Measurements from ENCODE around the gene STK24. TPM values are rescaled to one million over a fixed set of nuclear protein-coding genes. Genes with fewer than 3 reads are reported as not detected.

STK24 gene
- total and polyA plus RNA-seq, 2 experiments from 2014 or later, result 83.3 to 98.0 TPM

GRCh38 chr13:98517576-98518310 is 59.2 kb downstream of the STK24 start:
- Histone ChIP-seq H3K27me3 (no peaks in the 10 kb centered on the region), H3K9me3 (ENCODE audit: low read depth) (no peaks in the 10 kb centered on the region), H3K4me3 (no peak overlapping the region), H3K27ac (no peak overlapping the region), H3K36me3 (peaks cover 3% of the 10 kb centered on the region), H3K4me1 (ENCODE audit: low read depth) (peaks cover 42% of the 10 kb centered on the region)
- DNase-seq (ENCODE audit: low read depth in 1 of 2, low spot score in 1 of 2), result no peak
- TF ChIP-seq, protein P1, sequence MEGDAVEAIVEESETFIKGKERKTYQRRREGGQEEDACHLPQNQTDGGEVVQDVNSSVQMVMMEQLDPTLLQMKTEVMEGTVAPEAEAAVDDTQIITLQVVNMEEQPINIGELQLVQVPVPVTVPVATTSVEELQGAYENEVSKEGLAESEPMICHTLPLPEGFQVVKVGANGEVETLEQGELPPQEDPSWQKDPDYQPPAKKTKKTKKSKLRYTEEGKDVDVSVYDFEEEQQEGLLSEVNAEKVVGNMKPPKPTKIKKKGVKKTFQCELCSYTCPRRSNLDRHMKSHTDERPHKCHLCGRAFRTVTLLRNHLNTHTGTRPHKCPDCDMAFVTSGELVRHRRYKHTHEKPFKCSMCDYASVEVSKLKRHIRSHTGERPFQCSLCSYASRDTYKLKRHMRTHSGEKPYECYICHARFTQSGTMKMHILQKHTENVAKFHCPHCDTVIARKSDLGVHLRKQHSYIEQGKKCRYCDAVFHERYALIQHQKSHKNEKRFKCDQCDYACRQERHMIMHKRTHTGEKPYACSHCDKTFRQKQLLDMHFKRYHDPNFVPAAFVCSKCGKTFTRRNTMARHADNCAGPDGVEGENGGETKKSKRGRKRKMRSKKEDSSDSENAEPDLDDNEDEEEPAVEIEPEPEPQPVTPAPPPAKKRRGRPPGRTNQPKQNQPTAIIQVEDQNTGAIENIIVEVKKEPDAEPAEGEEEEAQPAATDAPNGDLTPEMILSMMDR (IDR thresholded peaks at IDR 0.05; ENCODE audit: low read depth, low read length), result no peak

DNA sequence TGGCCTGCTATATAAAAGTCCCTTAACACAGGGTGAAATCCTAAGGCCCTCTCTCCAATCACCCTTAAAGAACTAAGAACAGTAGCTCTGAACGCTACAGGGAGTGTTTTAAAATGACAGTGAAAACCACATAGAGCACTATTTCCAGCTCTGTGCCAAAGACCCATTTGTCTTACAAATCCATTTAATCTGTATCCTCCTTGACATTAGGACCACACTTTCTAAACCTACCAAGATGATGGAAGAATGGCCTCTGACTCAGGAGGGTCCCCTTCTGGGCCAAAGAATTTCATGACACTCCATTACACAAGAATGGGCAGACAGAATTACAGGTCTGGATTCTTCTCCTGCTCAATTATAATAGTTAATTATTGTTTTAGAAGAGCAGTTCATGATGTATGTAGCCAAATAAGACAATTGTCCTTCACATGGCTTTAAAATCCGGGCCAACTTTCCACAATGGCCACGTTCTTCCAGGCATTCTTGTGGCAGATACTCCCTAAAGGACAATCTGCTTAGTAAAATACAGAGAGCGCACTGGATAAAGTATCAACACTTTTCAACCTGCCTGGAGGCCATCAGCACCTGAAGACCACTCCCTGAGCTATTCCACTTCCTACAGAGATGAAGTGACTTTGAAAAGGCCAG is 61.0 kb downstream of the STK24 start:
- TF ChIP-seq, protein P1 (IDR thresholded peaks at IDR 0.05; ENCODE audit: low read depth, low read length), result no peak
- Histone ChIP-seq H3K27ac (peak overlapping the region; percentile 61), H3K4me1 (ENCODE audit: low read depth) (peaks cover 30% of the 10 kb centered on the region), H3K4me3 (no peak overlapping the region), H3K36me3 (peaks cover 3% of the 10 kb centered on the region), H3K27me3 (no peaks in the 10 kb centered on the region), H3K9me3 (ENCODE audit: low read depth) (no peaks in the 10 kb centered on the region)
- no peak for DNase-seq (ENCODE audit: low read depth in 1 of 2, low spot score in 1 of 2)

DNA sequence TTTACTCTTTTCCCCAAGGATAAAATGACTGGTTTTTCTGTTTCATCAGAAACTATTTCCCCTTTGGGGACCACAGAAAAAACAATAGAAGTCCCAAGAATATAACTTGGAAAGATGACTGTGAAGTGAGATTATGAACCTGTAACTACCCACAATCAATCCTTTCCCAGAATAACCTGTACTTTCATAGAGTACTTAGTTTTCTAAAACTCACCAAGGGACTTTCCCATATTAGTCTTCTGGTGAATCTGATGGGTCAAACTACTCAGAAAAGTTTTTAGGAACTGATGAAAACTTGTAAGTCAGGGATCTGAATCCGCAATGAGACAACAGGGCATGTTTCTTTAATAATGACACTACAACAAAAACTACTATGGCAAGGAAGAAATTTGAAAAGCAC is 62.6 kb downstream of the STK24 start:
- Histone ChIP-seq H3K4me1 (ENCODE audit: low read depth) (peaks cover 18% of the 10 kb centered on the region), H3K36me3 (peaks cover 3% of the 10 kb centered on the region), H3K9me3 (ENCODE audit: low read depth) (no peaks in the 10 kb centered on the region), H3K4me3 (no peak overlapping the region), H3K27me3 (no peaks in the 10 kb centered on the region), H3K27ac (peak overlapping the region; percentile 10)
- no peak for DNase-seq (ENCODE audit: low read depth in 1 of 2, low spot score in 1 of 2)
- TF ChIP-seq, protein P1 (IDR thresholded peaks at IDR 0.05; ENCODE audit: low read depth, low read length), result no peak

- DNase-seq (ENCODE audit: low read depth in 1 of 2, low spot score in 1 of 2), result no peak
- H3K27me3 ChIP-seq, result no peaks in the 10 kb centered on the region
- H3K9me3 ChIP-seq (ENCODE audit: low read depth), result no peaks in the 10 kb centered on the region
- H3K27ac ChIP-seq, result no peak overlapping the region
- TF ChIP-seq, protein P1 (IDR thresholded peaks at IDR 0.05; ENCODE audit: low read depth, low read length), result no peak
- peaks cover 18% of the 10 kb centered on the region for H3K4me1 ChIP-seq (ENCODE audit: low read depth)
- peaks cover 3% of the 10 kb centered on the region for H3K36me3 ChIP-seq
- no peak overlapping the region for H3K4me3 ChIP-seq
Observed at GRCh38 chr13:98513837-98514236, 63.1 kb downstream of the STK24 start.

DNA sequence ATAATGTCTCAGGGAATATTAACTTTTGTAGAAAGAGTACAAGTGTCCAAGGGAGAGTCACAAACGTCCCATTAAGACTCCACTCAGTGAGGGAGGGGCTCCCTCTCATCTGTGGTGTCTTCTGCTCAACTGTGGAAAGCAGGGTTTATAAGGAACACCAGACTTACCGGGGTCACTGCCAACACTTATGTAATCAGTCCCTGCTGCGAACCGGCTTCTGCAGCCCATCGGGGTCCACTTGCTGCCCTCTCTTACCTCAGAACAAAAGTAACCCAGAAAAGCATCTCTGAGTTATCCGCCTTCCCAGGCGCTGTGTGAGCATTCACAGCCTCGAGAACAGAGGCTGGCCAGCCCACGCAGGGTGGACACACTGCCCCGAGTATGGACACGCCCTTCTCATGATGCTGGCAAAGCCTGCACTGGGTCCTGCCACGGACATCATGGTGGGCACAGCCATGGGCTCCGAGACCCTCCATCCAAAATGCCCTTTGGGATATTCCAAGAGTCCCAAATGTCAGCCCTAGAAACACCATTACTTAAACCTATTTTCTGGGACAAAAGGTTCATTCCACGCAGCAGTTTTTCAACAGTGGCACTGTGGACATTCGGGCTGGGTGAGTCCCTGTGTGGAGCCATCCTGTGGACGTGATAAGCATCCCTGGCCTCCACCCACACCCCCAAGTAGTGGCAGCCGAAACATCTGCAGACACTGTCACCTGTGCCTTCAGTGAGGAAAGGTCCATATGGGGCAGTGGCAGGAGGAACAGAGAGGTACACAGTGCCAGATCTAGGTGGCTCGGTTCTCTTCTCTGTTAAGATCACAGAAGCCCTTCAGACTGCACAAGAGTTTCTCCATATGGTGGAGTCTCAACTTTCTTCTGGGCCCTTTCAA is 63.9 kb downstream of the STK24 start:
- DNase-seq (ENCODE audit: low read depth in 1 of 2, low spot score in 1 of 2), result no peak

More for the DNA sequence above, 63.9 kb downstream of the STK24 start:
- H3K36me3 ChIP-seq, result peaks cover 3% of the 10 kb centered on the region
- TF ChIP-seq, protein P1 (IDR thresholded peaks at IDR 0.05; ENCODE audit: low read depth, low read length), result no peak
- no peak overlapping the region for H3K4me3 ChIP-seq
- H3K9me3 ChIP-seq (ENCODE audit: low read depth), result no peaks in the 10 kb centered on the region
- H3K27me3 ChIP-seq, result no peaks in the 10 kb centered on the region
- H3K4me1 ChIP-seq (ENCODE audit: low read depth), result peaks cover 23% of the 10 kb centered on the region
- H3K27ac ChIP-seq, result no peak overlapping the region
